Endothelial cell (in vitro differentiated cells): ENCODE data around the gene EPS8. TPM values are rescaled to one million over a fixed set of nuclear protein-coding genes. Genes with fewer than 3 reads are reported as not detected.

Experiments
- DNase-seq: peaks from one replicate; pipeline ENCODE4 v3.0.0; 2021; ENCODE audit warnings: low spot score
- H3K27ac Mint-ChIP-seq: one replicate; pipeline ENCODE4 v1.8.0; 2021; ENCODE audit warnings: mixed read lengths, inconsistent platforms; ENCODE audit not compliant: unreplicated experiment
- H3K27me3 Mint-ChIP-seq: one replicate; pipeline ENCODE4 v1.8.0; 2021; ENCODE audit warnings: mild to moderate bottlenecking, moderate library complexity, mixed read lengths, inconsistent platforms; ENCODE audit not compliant: unreplicated experiment
- H3K36me3 Mint-ChIP-seq: one replicate; pipeline ENCODE4 v1.8.0; 2021; ENCODE audit warnings: mild to moderate bottlenecking, low read depth, mixed read lengths, inconsistent platforms; ENCODE audit not compliant: unreplicated experiment
- H3K4me1 Mint-ChIP-seq: one replicate; pipeline ENCODE4 v1.8.0; 2021; ENCODE audit warnings: mild to moderate bottlenecking, mixed read lengths, inconsistent platforms; ENCODE audit not compliant: unreplicated experiment
- H3K4me3 Mint-ChIP-seq: one replicate; pipeline ENCODE4 v1.8.0; 2021; ENCODE audit warnings: mild to moderate bottlenecking, mixed read lengths, inconsistent platforms; ENCODE audit not compliant: unreplicated experiment
- H3K9me3 Mint-ChIP-seq: one replicate; pipeline ENCODE4 v1.8.0; 2021; ENCODE audit warnings: mixed read lengths, inconsistent platforms; ENCODE audit not compliant: unreplicated experiment
- CTCF ChIP-seq: fragments of 200-600 bp; sonication (generic); IDR thresholded peaks from one replicate; pipeline ENCODE4 v1.5.0; 2021; ENCODE audit warnings: antibody characterized with exemption; ENCODE audit not compliant: unreplicated experiment
- total RNA-seq: library from RNA; stranded (reverse); fragmentation: NEBNext Ultra II Directional; extraction: Animal tissue kit (Norgen Biotek cat#: 25700); gene quantifications from one replicate; pipeline ENCODE4 v1.2.1, GENCODE V29; 2021; ENCODE audit not compliant: unreplicated experiment

Gene EPS8
- total RNA-seq, 1 donor from 2014 or later: 2.7 TPM

- Mint-ChIP-seq H3K9me3 (no peaks in the 10 kb centered on the region), H3K27ac (no peak overlapping the region), H3K36me3 (no peaks in the 10 kb centered on the region)
These were observed 193.0 kb downstream of the EPS8 start for GRCh38 chr12:15596174-15596573.

GRCh38 chr12:15592934-15593333 lies 196.3 kb downstream of the EPS8 start:
- H3K9me3 Mint-ChIP-seq: no peaks in the 10 kb centered on the region
- no peak for TF ChIP-seq CTCF
- H3K27ac Mint-ChIP-seq: no peak overlapping the region
- no peaks in the 10 kb centered on the region for H3K36me3 Mint-ChIP-seq
- DNase-seq: no peak
- peaks cover 13% of the 10 kb centered on the region for H3K4me1 Mint-ChIP-seq
- H3K27me3 Mint-ChIP-seq: no peaks in the 10 kb centered on the region
- H3K4me3 Mint-ChIP-seq: no peak overlapping the region

More at GRCh38 chr12:15596174-15596573, 193.0 kb downstream of the EPS8 start:
- no peak for DNase-seq
- Mint-ChIP-seq H3K27me3 (no peaks in the 10 kb centered on the region), H3K4me3 (no peak overlapping the region), H3K4me1 (peaks cover 10% of the 10 kb centered on the region)
- no peak for TF ChIP-seq CTCF

- Mint-ChIP-seq H3K4me3 (no peak overlapping the region), H3K27me3 (no peaks in the 10 kb centered on the region), H3K36me3 (no peaks in the 10 kb centered on the region), H3K27ac (no peak overlapping the region), H3K4me1 (peaks cover 13% of the 10 kb centered on the region), H3K9me3 (no peaks in the 10 kb centered on the region)
- TF ChIP-seq CTCF: no peak
- DNase-seq: no peak
These were observed 197.4 kb downstream of the EPS8 start for GRCh38 chr12:15591811-15592210.

GRCh38 chr12:15590180-15590826 lies 198.9 kb downstream of the EPS8 start:
- peak; percentile 84 for TF ChIP-seq CTCF
- peaks cover 13% of the 10 kb centered on the region for H3K4me1 Mint-ChIP-seq
- H3K27me3 Mint-ChIP-seq: no peaks in the 10 kb centered on the region
- H3K27ac Mint-ChIP-seq: no peak overlapping the region
- peak overlapping the region; percentile 6 for H3K4me3 Mint-ChIP-seq
- peak; percentile 45 for DNase-seq
- H3K9me3 Mint-ChIP-seq: no peaks in the 10 kb centered on the region
- no peaks in the 10 kb centered on the region for H3K36me3 Mint-ChIP-seq

GRCh38 chr12:15589328-15590032 lies 199.7 kb downstream of the EPS8 start:
- no peak for TF ChIP-seq CTCF
- no peaks in the 10 kb centered on the region for H3K36me3 Mint-ChIP-seq
- no peaks in the 10 kb centered on the region for H3K27me3 Mint-ChIP-seq
- DNase-seq: no peak
- H3K9me3 Mint-ChIP-seq: no peaks in the 10 kb centered on the region
- H3K27ac Mint-ChIP-seq: no peak overlapping the region
- no peak overlapping the region for H3K4me3 Mint-ChIP-seq
- peaks cover 13% of the 10 kb centered on the region for H3K4me1 Mint-ChIP-seq
